Natural killer cell treated with Interleukin-12 subunit alpha and Interleukin-12 subunit beta and Interleukin-15 and Interleukin-18, amount 100 ng/mL, for 72 hours (primary cell): ENCODE data around the gene SLC25A1. TPM values are rescaled to one million over a fixed set of nuclear protein-coding genes. Genes with fewer than 3 reads are reported as not detected.
"Not testable (repeated sequence)": the region's sequence is repeated elsewhere in the genome, so short reads cannot be mapped to it uniquely, and the experiment has no call there.

Experiments
- ATAC-seq, 2 donors: fragments of 150-1000 bp; cut with Tn5 transposase in 1 of 2; sonication (Bioruptor Pico), chemical (Tn5 transposase) in 1 of 2; 2 replicates each; pipeline ENCODE4 v1.10.0; 2021
- DNase-seq: peaks from one replicate; pipeline ENCODE4 v3.0.0; 2022; ENCODE audit warnings: low spot score
- H3K27ac Mint-ChIP-seq, 2 donors: 1 replicate in 1 of 2; 2 replicates in 1 of 2; pipeline ENCODE4 v1.8.0; 2022; ENCODE audit warnings: mixed read lengths in 2 of 2, mild to moderate bottlenecking in 1 of 2, moderate library complexity in 1 of 2
- H3K27me3 Mint-ChIP-seq, 2 donors: 1 replicate in 1 of 2; 2 replicates in 1 of 2; pipeline ENCODE4 v1.8.0; 2022; ENCODE audit warnings: mixed read lengths in 2 of 2
- H3K36me3 Mint-ChIP-seq: one replicate; pipeline ENCODE4 v1.8.0; 2022; ENCODE audit warnings: mixed read lengths
- H3K4me1 Mint-ChIP-seq, 2 donors: 1 replicate in 1 of 2; 2 replicates in 1 of 2; pipeline ENCODE4 v1.8.0; 2022; ENCODE audit warnings: low read depth in 2 of 2, mixed read lengths in 2 of 2, mild to moderate bottlenecking in 1 of 2
- H3K4me3 Mint-ChIP-seq: one replicate; pipeline ENCODE4 v1.8.0; 2022; ENCODE audit warnings: mixed read lengths
- H3K9me3 Mint-ChIP-seq: 2 replicates; pipeline ENCODE4 v1.8.0; 2022; ENCODE audit warnings: mixed read lengths
- total RNA-seq, 2 donors: library from RNA; stranded (reverse); gene quantifications; one replicate each; pipeline ENCODE4 v1.2.3, GENCODE V29; 2022

The SLC25A1 gene
- total RNA-seq, 2 donors from 2014 or later, result 44.5 to 44.7 TPM

DNA sequence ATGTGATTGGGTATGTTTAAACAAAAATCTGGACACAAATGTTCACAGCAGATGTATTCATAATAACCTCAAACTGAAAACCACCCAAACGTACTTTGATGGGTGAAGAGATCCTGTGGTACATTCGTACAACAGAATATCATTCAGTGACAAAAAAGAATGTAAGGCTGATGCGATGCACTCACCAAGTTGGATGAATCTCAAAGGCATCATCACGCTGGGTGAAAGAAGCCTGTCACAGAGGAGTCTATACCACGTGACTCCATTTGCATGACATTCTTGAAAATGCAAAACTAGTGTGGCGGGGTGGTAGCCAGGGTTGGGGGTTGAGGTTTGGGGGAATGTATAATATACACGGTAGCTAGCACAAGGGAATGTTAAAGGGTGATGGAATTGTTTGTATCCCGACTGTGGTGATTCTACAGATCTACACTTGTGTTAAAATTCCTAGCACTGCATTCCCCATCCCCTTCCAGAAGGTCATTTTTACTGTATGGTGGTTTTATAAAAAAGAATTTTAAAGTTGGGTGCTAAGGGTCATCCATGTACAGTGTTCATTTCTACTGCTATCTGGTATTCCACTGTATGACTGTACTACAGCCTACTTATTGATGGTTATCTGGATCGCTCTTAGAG lies 35.0 kb upstream of the SLC25A1 start:
- peaks cover 13 to 21% of the 10 kb centered on the region in 2 donors for H3K27me3 Mint-ChIP-seq
- DNase-seq (no peak), ATAC-seq (no peak)
- peaks cover 0 to 3% of the 10 kb centered on the region in 2 donors for H3K4me1 Mint-ChIP-seq
- no peaks in the 10 kb centered on the region for H3K36me3 Mint-ChIP-seq
- no peaks in the 10 kb centered on the region for H3K9me3 Mint-ChIP-seq
- no peak overlapping the region for H3K4me3 Mint-ChIP-seq
- H3K27ac Mint-ChIP-seq, result no peak overlapping the region

DNA sequence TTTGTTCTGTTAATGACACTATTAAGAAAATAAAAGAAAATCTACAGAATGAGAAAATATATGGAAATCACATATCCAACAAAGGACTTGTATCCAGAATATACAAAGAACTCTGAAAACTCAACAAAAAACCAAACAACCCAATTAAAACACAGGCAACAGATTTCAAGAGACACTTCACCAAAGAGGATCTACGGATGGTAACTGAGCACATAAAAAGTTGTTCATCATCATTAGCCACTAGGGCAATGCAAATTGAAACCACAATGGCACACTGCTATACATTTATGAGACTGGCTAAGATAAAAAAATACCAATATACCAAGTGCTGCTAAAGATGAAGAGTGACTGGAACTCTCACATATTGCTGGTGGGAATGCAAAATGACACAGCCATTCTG lies 34.5 kb upstream of the SLC25A1 start:
- no peak overlapping the region for H3K27ac Mint-ChIP-seq
- H3K4me3 Mint-ChIP-seq, result no peak overlapping the region
- DNase-seq (no peak), ATAC-seq (no peak)
- H3K4me1 Mint-ChIP-seq, result peaks cover 0 to 3% of the 10 kb centered on the region in 2 donors
- no peaks in the 10 kb centered on the region for H3K9me3 Mint-ChIP-seq
- peaks cover 13 to 21% of the 10 kb centered on the region in 2 donors for H3K27me3 Mint-ChIP-seq
- H3K36me3 Mint-ChIP-seq, result no peaks in the 10 kb centered on the region

DNA sequence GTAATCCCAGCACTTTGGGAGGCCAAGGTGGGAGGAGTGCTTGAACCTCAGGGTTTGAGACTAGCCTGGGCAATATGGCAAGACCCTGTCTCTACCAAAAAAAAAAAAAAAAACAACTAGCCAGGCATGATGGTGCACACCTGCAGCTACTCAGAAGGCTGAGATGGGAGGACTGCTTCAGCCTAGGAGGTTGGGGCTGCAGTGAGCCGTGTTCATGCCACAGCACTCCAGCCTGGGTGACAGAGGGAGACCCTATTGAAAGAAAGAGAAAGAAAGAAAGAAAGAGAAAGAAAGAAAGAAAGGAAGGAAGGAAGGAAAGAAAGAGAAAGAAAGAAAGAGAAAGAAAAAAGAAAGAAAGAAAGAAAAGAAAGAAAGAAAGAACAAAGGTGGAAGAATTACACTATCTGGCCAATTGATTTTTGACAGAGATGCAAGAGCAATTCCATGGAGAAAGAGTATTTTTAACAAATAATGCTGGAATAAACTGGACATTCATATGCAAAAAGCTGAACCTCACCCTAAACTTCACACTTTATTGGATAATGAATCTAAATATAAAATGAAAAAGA lies 33.9 kb upstream of the SLC25A1 start:
- ATAC-seq (no peak), DNase-seq (no peak)
- Mint-ChIP-seq H3K9me3 (no peaks in the 10 kb centered on the region), H3K36me3 (no peaks in the 10 kb centered on the region), H3K4me1 (no peaks in the 10 kb centered on the region), H3K27ac (no peak overlapping the region), H3K27me3 (peaks cover 13 to 21% of the 10 kb centered on the region in 2 donors), H3K4me3 (no peak overlapping the region)

DNA sequence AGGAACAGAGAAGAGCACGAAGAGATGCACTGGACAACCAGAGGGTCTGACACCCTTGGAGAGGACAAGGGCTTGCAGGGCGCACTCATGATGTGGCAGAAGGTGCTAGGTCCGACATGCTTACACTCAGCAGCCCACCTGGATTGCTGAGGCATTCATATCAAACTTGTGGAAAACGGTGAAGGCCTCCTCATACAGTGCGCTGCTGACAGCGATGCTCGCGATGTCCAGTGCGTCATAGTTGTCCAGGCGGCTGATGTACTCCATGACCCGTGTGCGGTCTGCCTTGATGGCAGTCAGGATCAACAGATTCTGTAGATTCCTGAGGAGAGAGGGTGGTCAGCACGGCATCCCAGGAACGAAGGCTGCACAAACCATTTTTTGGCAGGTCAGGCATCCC lies 31.7 kb upstream of the SLC25A1 start:
- ATAC-seq, result no peak
- H3K27ac Mint-ChIP-seq, result no peak overlapping the region
- no peaks in the 10 kb centered on the region for H3K9me3 Mint-ChIP-seq
- DNase-seq, result no peak
- no peaks in the 10 kb centered on the region for H3K4me1 Mint-ChIP-seq
- peaks cover 13 to 21% of the 10 kb centered on the region in 2 donors for H3K27me3 Mint-ChIP-seq
- H3K4me3 Mint-ChIP-seq, result no peak overlapping the region
- H3K36me3 Mint-ChIP-seq, result no peaks in the 10 kb centered on the region

DNA sequence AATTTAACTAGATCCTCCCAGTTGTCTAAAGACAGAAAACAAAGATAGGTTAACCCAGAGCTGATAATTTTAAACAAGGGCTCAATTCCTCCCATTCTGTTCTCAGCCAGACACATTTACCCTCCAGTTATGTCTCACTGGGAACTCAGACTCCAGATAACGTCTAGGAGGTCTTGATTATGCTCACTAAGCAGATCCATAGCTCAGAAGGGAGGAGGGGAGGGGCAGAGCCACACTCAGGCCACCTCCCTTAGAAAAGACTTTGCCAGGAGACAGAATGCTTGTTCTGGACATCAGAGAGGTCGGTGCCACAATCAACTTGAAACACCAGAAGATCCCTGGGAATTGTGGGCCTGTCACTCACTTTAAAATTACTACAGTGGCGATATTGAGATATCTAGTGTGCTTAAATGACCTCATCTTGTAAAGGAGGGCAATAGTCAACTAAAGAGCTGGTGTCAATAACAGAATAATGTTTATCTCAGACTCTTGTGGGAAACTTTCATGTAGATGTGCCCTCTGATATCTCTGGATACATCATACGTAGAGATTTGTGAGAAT lies 29.8 kb upstream of the SLC25A1 start:
- Mint-ChIP-seq H3K9me3 (no peaks in the 10 kb centered on the region), H3K27ac (no peak overlapping the region), H3K36me3 (no peaks in the 10 kb centered on the region), H3K4me3 (no peak overlapping the region), H3K4me1 (no peaks in the 10 kb centered on the region), H3K27me3 (peaks cover 13 to 18% of the 10 kb centered on the region in 2 donors)
- no peak for ATAC-seq
- DNase-seq, result no peak

DNA sequence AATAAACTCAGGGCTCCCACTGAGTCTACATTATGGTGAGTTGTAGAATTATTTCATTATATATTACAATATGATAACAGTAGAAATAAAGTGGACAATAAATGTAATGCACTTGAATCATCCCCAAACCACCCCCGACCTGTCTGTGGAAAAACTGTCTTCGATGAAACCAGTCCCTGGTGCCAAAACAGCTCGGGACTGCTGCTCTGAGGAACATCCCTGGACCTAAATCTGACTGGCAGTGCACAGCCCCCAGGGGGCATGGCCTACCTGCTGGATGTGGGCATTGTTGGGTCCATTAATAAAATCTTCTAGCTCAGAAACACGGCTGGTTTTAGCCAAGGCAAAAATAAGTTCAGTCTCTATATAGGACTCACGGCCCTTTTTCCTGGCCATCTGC lies 29.3 kb upstream of the SLC25A1 start:
- peaks cover 13 to 18% of the 10 kb centered on the region in 2 donors for H3K27me3 Mint-ChIP-seq
- peak; percentile 0 for DNase-seq
- H3K4me3 Mint-ChIP-seq, result no peak overlapping the region
- H3K9me3 Mint-ChIP-seq, result no peaks in the 10 kb centered on the region
- H3K4me1 Mint-ChIP-seq, result no peaks in the 10 kb centered on the region
- no peaks in the 10 kb centered on the region for H3K36me3 Mint-ChIP-seq
- no peak overlapping the region for H3K27ac Mint-ChIP-seq
- ATAC-seq, result no peak

DNA sequence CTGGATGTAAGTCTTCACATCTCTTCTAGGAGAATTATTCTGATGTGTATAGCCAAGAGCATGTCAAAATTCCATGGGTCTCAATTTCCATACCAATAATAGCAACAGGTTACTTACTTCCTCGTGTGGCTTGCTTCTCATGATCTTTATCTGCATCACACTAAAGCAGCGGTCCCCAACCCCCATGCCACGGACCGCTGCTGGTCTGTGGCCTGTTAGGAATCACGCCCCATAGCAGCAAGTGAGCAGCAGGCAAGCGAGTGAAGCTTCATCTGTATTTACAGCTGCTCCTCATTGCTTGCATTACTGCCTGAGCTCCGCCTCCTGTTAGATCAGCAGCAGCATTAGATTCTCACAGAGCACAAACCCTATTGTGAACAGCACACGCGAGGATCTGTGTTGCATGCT lies 28.9 kb upstream of the SLC25A1 start:
- H3K36me3 Mint-ChIP-seq, result no peaks in the 10 kb centered on the region
- DNase-seq (peak; percentile 12), ATAC-seq (no peak)
- peaks cover 10 to 18% of the 10 kb centered on the region in 2 donors for H3K27me3 Mint-ChIP-seq
- H3K27ac Mint-ChIP-seq, result no peak overlapping the region
- peaks cover 0 to 4% of the 10 kb centered on the region in 2 donors for H3K4me1 Mint-ChIP-seq
- no peak overlapping the region for H3K4me3 Mint-ChIP-seq
- H3K9me3 Mint-ChIP-seq, result no peaks in the 10 kb centered on the region

DNA sequence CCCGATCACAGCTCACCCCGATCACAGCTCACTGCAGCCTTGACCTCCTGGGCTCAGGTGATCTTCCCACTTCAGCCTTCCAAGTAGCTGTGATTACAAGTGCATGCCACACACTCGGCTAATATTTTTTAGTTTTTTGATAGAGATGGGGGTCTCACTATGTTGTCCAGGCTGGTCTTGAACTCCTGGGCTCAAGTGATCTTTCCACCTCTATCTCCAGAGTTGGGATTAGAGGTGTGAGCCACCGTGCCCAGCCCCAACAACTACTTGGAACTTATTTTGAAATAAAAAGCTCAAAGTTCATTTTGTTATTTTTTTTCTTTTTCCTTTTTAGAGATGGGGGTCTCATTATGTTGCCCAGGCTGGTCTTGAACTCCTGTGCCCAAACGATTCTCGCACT lies 27.8 kb upstream of the SLC25A1 start:
- Mint-ChIP-seq H3K4me3 (no peak overlapping the region), H3K4me1 (peaks cover 0 to 4% of the 10 kb centered on the region in 2 donors), H3K27ac (no peak overlapping the region), H3K36me3 (no peaks in the 10 kb centered on the region), H3K27me3 (peaks cover 4 to 18% of the 10 kb centered on the region in 2 donors), H3K9me3 (no peaks in the 10 kb centered on the region)
- DNase-seq (peak; percentile 10), ATAC-seq (no peak)

DNA sequence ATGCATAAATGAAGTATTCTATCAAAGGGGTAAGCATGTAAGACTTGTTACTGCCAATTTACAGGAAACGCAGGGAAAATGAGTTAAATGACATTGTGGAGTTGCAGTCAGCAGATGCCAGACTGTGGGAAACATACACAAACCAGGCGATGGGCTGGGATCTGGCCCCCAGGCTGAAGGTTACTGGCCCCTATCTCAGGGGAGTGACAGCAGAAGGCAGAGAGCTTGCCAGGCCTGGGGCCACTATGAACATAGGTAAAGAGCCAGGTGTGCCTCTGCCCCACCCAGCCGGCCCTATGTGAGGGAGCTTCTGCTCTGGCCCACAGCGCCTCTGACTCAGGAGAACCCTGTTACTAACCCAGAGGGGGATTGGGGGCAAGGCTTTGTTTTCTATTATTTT lies 26.1 kb upstream of the SLC25A1 start:
- Mint-ChIP-seq H3K36me3 (no peaks in the 10 kb centered on the region), H3K4me3 (no peak overlapping the region), H3K27me3 (peaks cover 0 to 14% of the 10 kb centered on the region in 2 donors), H3K9me3 (no peaks in the 10 kb centered on the region), H3K4me1 (peaks cover 0 to 4% of the 10 kb centered on the region in 2 donors), H3K27ac (no peak overlapping the region)
- DNase-seq (peak; percentile 5), ATAC-seq (no peak)

DNA sequence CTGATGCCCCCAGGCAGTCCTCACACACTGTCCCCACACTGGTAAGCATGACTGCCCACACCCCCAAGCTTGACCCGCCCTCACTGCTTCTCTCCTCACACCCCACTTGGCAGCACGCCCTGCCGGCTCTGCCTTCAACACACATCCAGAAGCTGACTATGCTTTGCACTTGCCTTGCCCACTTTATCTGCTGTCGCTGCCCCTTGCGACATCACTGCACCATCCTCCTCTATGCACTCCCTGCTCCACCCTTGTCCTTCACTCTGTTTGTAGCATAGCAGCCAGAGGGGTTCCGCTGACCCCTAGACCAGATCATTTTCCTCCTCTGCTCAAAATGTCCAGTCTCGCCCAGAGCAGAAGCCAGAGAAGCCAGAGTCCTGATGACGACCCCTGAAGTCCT lies 25.3 kb upstream of the SLC25A1 start:
- DNase-seq, result no peak
- Mint-ChIP-seq H3K36me3 (no peaks in the 10 kb centered on the region), H3K4me3 (no peak overlapping the region), H3K27ac (no peak overlapping the region), H3K4me1 (peaks cover 0 to 4% of the 10 kb centered on the region in 2 donors), H3K27me3 (peaks cover 0 to 7% of the 10 kb centered on the region in 2 donors), H3K9me3 (no peaks in the 10 kb centered on the region)
- ATAC-seq, result peak; percentile 5 to 50

DNA sequence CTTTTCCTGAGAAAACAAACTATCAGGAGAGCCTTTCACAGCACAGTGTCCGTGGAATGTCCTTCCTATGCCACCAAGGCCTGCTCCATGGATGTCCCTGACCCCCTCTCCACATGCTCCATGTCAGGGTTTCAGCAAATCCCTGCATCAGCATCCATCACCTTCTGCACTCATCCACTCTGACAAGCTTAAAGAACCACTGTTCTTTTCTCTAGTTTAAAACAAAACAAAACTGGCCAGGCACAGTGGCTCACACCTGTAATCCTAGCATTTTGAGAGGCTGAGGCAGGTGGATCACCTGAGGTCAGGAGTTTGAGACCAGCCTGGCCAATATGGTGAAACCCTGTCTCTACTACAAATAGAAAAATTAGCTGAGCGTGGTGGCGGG lies 24.3 kb upstream of the SLC25A1 start:
- not testable (repeated sequence) for H3K36me3 Mint-ChIP-seq

DNA sequence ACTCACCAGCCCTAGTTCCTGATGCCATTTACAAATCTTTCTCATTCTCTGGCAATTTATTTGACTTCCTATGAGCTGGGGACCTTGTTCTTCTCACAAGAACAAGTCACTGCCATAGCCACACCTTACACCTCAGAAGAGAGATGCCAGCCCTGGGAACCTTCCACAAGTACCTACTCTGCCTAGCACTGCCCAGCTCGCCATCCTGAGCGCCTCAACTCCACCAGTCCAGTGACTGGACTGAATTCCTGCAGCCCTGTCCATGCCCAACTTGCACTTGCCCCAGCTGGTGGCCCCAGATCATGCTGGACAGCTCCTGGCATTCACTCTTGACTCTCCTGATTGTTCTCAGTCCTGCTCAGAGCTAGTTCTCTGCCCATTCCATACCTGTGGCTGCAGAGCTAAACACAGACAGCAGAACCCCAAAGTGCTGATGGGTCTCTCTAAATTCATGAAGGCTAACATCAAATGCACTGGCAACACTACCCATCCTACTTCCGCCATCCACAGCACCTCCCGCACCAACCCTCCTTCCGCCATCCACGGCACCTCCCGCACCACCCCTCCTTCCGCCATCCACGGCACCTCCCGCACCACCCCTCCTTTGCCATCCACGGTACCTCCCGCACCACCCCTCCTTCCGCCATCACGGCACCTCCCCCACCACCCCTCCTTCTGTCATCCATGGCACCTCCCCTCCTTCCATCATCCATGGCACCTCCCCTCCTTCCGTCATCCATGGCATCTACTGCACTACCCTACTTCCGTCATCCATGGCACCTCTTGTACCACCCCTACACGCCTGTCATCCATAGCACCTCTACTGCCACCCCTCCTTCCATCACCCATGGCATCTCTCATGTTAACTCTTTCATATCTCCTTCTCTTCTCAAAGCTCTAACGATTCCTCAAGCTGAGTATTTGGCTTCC lies 23.6 kb upstream of the SLC25A1 start:
- ATAC-seq (peak; percentile 43 to 57), DNase-seq (no peak)
- Mint-ChIP-seq H3K4me3 (no peak overlapping the region), H3K36me3 (no peaks in the 10 kb centered on the region), H3K9me3 (no peaks in the 10 kb centered on the region), H3K4me1 (peaks cover 4 to 7% of the 10 kb centered on the region in 2 donors), H3K27ac (no peak overlapping the region), H3K27me3 (peaks cover 0 to 7% of the 10 kb centered on the region in 2 donors)

More for the DNA sequence above, 24.3 kb upstream of the SLC25A1 start:
- H3K9me3 Mint-ChIP-seq, H3K27me3 Mint-ChIP-seq, H3K4me3 Mint-ChIP-seq, ATAC-seq, H3K4me1 Mint-ChIP-seq, H3K27ac Mint-ChIP-seq, DNase-seq: not testable (repeated sequence)

DNA sequence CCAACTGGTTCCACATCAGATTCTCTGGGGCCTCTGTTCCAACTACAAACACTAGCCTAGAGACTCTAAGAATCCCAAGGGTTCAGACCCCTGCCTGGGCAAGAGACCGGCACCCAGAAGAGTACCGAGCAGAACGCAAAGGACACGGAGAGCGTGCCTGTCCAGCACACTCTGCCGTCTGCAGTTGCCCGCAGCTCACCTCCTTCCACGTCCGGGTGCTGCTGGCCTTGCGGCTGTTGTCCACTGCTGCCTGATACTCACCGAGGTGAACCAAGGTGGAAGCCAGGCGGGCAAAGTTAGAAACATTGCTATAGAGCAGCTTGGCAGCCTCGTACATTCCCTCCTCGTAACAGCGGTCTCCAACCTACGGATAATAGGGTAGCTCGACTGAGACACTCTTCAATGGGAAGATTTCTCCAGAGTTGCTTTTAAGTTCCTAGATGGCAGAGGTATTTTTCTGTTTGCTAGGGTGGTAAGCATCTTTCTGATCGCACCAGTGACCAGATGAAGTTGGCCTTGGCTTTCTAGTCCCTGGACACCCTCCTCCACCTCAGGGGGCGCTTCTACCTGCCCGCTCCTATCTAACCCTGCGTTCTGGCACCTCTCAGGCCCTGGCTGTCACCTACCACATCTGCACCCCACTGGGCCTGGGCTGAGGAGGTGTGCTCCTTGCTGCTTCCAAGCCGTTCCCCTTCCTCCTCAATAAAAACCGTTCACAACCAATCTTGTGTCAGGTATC lies 22.8 kb upstream of the SLC25A1 start:
- Mint-ChIP-seq H3K36me3 (no peaks in the 10 kb centered on the region), H3K9me3 (no peaks in the 10 kb centered on the region), H3K27ac (no peak overlapping the region), H3K4me3 (no peak overlapping the region), H3K27me3 (peaks cover 0 to 7% of the 10 kb centered on the region in 2 donors), H3K4me1 (peaks cover 4 to 9% of the 10 kb centered on the region in 2 donors)
- no peak for DNase-seq
- ATAC-seq, result no peak
